ENCODE measurements around the gene TAF11L3.
"Not testable (repeated sequence)": the region's sequence is repeated elsewhere in the genome, so short reads cannot be mapped to it uniquely, and the experiment has no call there.

The TAF11L3 gene

GRCh38 chr5:17518067-17518466, at the start of gene TAF11L3:
Gene TAF11L3 (plus strand): TSS chr5:17518367.
- H3K4me3 ChIP-seq (ENCODE audit: low read depth, low read length), result not testable (repeated sequence)

GRCh38 chr5:17470064-17470463, 48.1 kb upstream of the TAF11L3 start:
- no peak overlapping the region for H3K4me3 ChIP-seq (ENCODE audit: low read depth, low read length)

- H3K4me3 ChIP-seq (ENCODE audit: low read depth, low read length), result not testable (repeated sequence)
Observed at GRCh38 chr5:17475064-17475463, 43.1 kb upstream of the TAF11L3 start.

- H3K4me3 ChIP-seq (ENCODE audit: low read depth, low read length), result no peak overlapping the region
Observed at GRCh38 chr5:17477043-17477442, 41.1 kb upstream of the TAF11L3 start.

GRCh38 chr5:17477573-17478265, 40.4 kb upstream of the TAF11L3 start:
- H3K4me3 ChIP-seq (ENCODE audit: low read depth, low read length), result no peak overlapping the region

GRCh38 chr5:17481378-17481777, 36.8 kb upstream of the TAF11L3 start:
- no peak overlapping the region for H3K4me3 ChIP-seq (ENCODE audit: low read depth, low read length)

GRCh38 chr5:17482790-17483189, 35.4 kb upstream of the TAF11L3 start:
- H3K4me3 ChIP-seq (ENCODE audit: low read depth, low read length), result no peak overlapping the region

GRCh38 chr5:17486464-17487173, 31.5 kb upstream of the TAF11L3 start:
- H3K4me3 ChIP-seq (ENCODE audit: low read depth, low read length), result not testable (repeated sequence)

- no peak overlapping the region for H3K4me3 ChIP-seq (ENCODE audit: low read depth, low read length)
Observed at GRCh38 chr5:17487174-17487512, 31.0 kb upstream of the TAF11L3 start.

- not testable (repeated sequence) for H3K4me3 ChIP-seq (ENCODE audit: low read depth, low read length)
Observed at GRCh38 chr5:17491257-17491656, 26.9 kb upstream of the TAF11L3 start.

GRCh38 chr5:17492770-17493169, 25.4 kb upstream of the TAF11L3 start:
- no peak overlapping the region for H3K4me3 ChIP-seq (ENCODE audit: low read depth, low read length)

GRCh38 chr5:17497446-17497845, 20.7 kb upstream of the TAF11L3 start:
- H3K4me3 ChIP-seq (ENCODE audit: low read depth, low read length), result no peak overlapping the region

- H3K4me3 ChIP-seq (ENCODE audit: low read depth, low read length), result not testable (repeated sequence)
Observed at GRCh38 chr5:17497931-17498330, 20.2 kb upstream of the TAF11L3 start, which contains the start of gene TAF11L2. Gene TAF11L2 (plus strand): TSS chr5:17498231.

GRCh38 chr5:17511775-17512325, 6.3 kb upstream of the TAF11L3 start:
- no peak overlapping the region for H3K4me3 ChIP-seq (ENCODE audit: low read depth, low read length)

GRCh38 chr5:17517526-17517925, 641 bp upstream of the TAF11L3 start:
- H3K4me3 ChIP-seq (ENCODE audit: low read depth, low read length), result not testable (repeated sequence)

- H3K4me3 ChIP-seq (ENCODE audit: low read depth, low read length), result not testable (repeated sequence)
Observed at GRCh38 chr5:17519508-17519907, 1.3 kb downstream of the TAF11L3 start.

- not testable (repeated sequence) for H3K4me3 ChIP-seq (ENCODE audit: low read depth, low read length)
Observed at GRCh38 chr5:17521501-17521900, 3.3 kb downstream of the TAF11L3 start, which contains the start of gene TAF11L4. Gene TAF11L4 (plus strand): TSS chr5:17521801.

GRCh38 chr5:17524935-17525334, 6.8 kb downstream of the TAF11L3 start, which contains the start of gene TAF11L5:
Gene TAF11L5 (plus strand): TSS chr5:17525235.
- H3K4me3 ChIP-seq (ENCODE audit: low read depth, low read length), result not testable (repeated sequence)

GRCh38 chr5:17526504-17526903, 8.3 kb downstream of the TAF11L3 start:
- H3K4me3 ChIP-seq (ENCODE audit: low read depth, low read length), result not testable (repeated sequence)

- not testable (repeated sequence) for H3K4me3 ChIP-seq (ENCODE audit: low read depth, low read length)
Observed at GRCh38 chr5:17528369-17528768, 10.2 kb downstream of the TAF11L3 start, which contains the start of gene TAF11L6. Gene TAF11L6 (plus strand): TSS chr5:17528669.

Measured in iPS-11a (cell line).